Measurements from ENCODE around the gene RALA.

Gene RALA

DNA sequence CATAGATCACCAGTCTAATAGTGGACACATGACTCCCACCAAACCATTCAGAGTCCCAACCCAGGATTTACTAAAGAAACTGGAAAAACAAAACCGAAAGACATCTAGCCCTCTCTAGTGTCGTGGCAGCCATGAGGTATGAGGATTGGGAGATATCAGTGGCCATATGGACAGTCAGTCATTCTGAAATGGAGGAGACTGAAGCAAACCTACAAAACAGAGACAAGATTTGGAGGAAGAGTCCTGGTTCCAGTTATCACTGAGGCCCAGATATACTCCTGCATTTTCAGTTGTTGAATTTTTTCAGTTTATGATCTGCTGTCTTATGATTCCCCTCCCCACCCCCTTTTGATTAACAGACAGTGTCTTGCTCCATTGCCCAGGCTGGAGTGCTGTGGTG is 9.1 kb upstream of the RALA start:
- no peak for DNase-seq (ENCODE audit: low spot score)

DNA sequence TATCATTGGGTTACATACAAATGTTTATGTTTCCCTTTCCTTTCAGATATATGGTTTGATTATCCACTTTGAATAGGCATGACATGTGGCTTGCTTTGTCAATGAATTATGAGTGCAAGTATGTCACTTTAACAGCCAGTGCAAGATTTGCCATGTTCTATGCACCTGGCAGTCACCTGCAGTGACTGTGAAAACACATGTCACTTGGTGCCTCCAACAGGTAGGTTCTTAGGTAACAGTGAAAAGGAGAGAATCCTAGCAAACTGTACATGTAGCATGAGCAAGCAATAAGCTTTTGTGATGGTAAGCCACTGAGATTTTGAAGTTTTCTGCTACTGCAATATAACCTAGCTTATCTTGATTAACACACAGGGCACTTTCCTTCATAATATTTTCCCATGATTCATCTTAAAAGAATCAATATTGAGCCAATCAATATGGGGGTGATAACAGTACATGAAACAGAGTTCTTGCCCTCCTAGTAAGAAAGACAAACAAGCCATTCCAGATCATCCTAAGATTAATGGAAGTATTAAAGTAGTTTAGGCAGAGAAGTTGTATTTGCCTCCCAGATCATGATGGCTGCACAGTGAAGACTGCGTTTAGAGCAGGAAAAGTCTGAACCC is 7.9 kb upstream of the RALA start:
- no peak for DNase-seq (ENCODE audit: low spot score)

DNA sequence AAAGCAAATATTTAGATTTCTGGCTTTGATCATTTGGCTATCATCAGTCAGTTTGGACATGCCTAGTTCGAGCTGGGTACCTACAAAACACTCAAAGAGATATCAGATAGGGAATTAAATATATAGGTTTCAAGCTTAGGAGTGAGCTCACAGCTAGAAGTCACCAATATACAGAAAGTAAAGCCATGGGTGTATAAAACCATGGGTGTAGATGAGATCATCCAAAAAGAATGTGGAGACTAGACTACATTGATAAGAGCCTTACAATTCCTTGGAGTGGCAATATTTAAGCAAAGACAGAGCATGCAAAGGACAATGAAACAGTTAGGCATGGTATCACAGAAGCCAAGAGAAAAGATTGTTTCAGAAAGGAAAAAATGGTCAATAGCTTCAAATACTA is 7.2 kb upstream of the RALA start:
- no peak for DNase-seq (ENCODE audit: low spot score)

- no peak for DNase-seq (ENCODE audit: low spot score)
Measured at GRCh38 chr7:39617005-39617404, 6.4 kb upstream of the RALA start.

GRCh38 chr7:39618868-39619267 is 4.5 kb upstream of the RALA start:
- DNase-seq (ENCODE audit: low spot score): no peak

- DNase-seq (ENCODE audit: low spot score): no peak
Measured at GRCh38 chr7:39620486-39620885, 2.9 kb upstream of the RALA start.

DNA sequence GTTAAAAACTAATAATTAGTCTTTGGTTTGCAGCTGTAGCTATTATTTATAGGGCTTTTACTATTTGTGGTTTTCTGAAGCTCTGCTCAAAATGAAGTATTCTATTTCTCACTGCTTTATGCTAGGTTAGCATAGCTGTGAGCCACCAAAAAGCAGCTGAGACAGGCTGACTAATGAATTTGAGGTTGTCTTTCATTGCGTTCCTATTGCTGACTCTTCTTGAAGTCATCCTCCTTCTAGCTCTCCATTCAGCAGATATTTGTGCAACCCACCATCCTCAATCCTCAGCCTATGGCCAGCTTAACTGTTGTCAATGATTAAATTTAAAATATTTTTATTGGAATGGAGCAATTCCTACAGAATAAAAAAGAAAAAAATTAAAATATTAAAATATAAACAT is 2.1 kb upstream of the RALA start:
- peak; percentile 13 for DNase-seq (ENCODE audit: low spot score)

- DNase-seq (ENCODE audit: low spot score): peak; percentile 17
Measured at GRCh38 chr7:39621784-39622411, 1.5 kb upstream of the RALA start.

DNA sequence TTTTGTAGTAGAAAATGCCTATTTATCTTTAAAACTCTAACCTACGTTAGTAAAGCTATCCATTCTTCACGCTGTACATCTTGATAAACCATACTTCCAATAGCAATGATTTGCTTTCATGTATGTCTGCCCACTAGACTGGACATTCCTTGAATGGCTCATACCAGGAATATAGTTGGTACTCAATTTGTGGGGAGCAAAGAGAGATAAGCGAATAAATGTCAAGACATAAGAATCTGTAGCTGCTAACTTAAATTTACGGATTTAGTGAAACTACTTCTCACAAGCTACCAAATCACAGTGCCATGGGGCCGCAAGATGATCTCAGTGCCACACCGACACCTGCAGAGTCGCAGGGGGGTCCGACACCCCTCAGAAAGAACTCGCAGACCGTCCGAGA is 763 bp upstream of the RALA start:
- no peak for DNase-seq (ENCODE audit: low spot score)

DNA sequence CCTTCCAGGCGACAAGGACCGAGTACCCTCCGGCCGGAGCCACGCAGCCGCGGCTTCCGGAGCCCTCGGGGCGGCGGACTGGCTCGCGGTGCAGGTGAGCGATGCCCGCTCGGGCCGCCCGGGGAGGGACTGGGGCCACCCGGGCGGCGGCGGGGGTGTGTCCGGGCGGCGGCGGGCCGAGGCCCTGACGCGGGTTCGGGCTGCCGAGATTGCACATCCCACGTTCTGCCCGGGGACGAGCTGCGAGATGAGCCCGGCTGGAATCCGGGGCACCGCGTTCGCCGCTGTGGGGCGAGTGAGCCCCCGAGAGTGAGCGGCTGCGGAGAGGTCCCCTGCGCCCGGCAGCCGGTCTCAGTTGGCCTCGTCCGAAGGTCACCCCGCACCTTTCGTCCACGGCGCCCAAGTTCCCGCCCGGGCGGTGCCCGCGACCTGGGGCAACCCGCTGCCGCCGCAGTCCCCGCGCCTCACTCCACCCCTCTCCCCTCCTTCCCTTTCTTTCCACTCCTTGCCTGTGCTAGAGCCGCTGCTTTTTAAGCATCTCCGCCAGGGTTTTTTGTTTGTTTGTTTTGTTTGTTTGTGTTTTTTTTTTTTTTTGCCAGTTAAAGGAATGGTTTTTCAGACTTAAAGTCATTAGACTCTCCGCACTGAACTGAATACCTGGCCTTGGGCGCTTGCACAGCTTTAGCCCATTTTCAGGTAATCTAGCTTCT is 515 bp downstream of the RALA start:
- DNase-seq (ENCODE audit: low spot score): peak; percentile 57

DNA sequence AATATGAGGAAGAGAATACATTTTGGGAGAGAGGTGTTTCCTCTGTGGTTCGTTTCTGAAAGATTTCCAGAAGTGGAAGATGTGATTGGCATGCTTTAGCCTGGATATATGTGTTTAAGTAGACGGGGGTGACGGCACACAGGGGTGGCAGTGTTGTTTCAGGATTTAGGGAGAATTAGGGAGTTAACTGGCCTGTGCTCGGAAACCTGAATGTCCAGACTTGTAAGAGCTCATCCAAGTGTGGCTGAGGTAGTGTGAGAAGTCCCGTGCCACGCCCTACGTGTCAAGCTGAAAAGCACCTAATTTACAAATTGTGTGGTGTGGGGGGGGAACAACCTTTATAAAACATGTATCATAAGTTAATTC is 1.1 kb downstream of the RALA start:
- peak; percentile 16 for DNase-seq (ENCODE audit: low spot score)

- DNase-seq (ENCODE audit: low spot score): no peak
Measured at GRCh38 chr7:39624935-39625694, 1.7 kb downstream of the RALA start.

DNA sequence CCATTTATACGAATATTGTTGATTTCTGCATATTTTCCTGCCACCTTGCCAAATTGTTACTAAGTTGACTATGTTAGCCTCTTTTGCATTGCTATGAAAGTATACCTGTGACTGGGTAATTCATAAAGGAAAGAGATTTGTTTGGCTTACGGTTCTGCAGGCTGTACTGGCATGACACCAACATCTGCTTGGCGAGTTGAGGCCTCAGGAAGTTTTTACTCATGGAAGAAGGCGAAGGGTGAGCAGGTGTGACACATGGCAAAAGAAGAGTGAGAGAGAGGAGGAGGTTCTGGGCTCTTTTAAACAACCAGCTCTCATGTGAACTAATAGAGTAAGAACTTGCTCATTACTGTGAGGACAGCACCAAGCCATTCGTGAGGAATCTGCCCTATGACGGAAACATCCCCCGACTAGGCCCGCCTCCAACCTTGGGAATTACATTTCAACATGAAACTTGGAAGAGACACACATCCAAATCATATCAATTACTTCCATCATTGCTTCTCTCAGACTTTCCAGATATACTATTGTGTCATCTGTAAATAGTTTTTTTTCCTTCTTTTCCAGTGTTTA is 8.4 kb downstream of the RALA start:
- DNase-seq (ENCODE audit: low spot score): no peak

DNA sequence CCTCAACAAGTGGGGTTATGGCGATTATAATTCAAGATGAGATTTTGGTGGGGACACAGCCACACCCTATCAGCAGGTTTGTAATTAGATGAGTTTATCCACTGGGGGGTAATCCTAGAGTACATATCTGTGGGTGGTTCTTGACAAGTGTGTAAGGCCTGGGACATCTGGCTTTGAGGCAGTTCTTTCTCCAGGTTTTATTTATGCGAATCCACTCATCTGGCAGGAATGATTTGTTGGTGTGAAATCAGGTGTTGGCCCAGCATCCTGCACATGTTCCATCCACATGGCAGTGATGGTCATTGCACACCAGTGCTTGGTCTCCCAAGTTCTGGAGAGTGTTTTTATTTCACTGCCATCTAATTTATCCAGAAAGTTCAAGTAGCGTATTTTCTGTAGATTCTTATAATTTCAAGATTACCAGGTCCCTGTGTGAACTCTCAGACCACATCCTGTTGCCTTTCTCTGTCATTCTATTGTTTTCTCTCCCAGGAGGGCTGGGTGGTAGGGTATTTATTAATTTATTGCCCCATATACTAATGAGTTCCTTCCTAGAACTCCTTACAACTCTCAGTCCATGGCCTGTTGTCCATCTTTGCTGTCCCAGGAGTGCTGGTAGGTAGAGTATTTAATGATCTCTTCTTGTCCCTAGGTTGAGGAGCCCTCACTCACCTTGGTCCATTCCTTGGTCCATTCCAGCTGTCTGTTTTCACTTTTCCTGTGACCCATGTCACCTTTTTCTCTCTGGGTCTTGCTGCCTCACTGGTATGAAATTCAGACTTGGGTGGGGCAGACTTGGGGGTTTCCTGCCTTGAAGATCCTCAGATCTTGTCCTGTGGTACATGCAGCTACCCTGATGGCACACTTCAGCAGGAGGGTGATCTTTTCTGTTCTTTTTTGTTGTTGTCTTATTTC is 10.4 kb downstream of the RALA start:
- no peak for DNase-seq (ENCODE audit: low spot score)

- no peak for DNase-seq (ENCODE audit: low spot score)
Measured at GRCh38 chr7:39634478-39634805, 11.1 kb downstream of the RALA start.

- no peak for DNase-seq (ENCODE audit: low spot score)
Measured at GRCh38 chr7:39637400-39637799, 14.0 kb downstream of the RALA start.

DNA sequence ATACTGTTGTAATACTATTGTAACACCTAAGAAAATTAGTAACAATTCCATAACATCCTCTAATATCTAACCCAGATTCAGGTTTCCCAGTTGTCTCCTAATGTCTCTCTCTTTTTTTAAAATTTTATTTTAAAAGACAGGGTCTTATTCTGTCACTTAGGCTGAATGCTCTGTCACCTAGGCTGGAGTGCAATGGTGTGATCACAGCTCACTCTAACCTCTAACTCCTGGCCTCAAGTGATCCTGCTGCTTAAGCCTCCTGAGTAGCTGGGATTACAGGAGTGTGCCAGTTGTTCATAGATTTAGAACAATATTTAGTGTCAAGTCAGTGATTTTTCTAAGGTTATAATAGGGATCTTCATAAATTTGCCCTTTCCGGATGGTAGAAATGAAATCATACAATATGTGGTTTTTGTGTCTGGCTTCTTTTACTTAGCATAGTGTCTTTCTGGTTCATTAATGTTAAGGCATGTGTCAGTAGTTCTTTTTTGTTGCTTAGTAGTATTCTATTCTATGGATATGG is 14.7 kb downstream of the RALA start:
- DNase-seq (ENCODE audit: low spot score): no peak

GRCh38 chr7:39642896-39643295 is 19.5 kb downstream of the RALA start:
- DNase-seq (ENCODE audit: low spot score): no peak

DNA sequence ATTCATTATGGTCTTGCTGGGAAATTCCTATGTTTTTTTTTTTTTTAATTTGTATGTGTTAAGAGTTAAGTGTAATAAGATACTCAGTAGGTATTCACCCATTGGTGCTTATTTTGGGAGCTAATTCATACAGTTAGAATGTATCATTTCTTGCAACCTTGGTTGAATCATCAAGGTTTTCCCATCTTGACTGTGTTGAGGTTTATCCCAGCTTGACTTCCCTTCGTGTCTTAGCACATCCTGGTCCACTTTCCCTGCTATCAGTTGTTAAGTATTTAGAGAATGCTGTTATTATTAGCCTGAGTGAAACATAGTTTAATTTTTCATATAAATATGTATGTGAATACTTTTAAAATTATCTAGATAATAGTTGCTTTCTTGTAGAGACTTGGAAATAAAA is 20.8 kb downstream of the RALA start:
- no peak for DNase-seq (ENCODE audit: low spot score)

DNA sequence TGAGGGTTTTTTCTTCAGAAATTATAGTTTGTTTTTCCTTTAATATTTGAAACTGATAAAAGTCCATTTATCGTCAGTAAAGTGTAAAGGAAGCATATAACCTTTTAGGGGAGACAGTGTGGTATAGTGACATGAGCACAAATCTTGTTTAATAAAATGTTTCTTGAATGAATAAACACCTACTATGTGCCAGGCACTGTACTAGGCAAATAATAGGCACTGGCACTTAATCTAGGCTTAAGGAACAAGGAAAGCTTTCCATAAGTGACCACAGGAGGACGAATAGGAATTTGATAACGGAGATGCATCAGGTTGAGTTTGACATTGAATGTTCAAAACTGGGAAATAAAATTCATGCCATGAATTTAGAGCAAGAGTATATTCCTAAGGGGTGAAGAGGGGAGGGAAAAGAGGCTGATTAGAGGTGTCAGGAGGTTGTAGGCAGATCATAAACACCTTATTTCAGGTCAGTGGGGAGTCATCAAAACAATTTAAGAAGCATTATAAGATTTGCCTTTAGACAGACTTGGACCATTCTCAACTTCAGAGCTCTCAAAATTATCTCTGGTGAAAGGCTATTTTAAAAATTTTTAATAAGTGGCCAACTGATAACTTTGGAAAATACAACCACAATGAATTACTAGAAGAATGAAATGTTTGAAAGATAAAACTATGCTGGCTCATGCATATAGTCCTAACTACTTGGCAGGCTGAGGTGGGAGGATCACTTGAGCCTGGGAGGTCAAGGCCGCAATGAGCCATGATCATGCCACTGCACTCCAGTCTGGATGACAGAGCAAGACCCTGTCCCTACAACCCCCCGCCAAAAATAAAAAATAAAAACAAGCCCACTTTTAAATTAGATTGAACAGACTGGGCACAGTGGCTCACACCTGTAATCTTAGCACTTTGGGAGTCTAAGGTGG is 22.4 kb downstream of the RALA start:
- no peak for DNase-seq (ENCODE audit: low spot score)

Measured in germinal center (tissue), 1 donor.